H1 (cell line): ENCODE data around the gene RD3L. TPM values are rescaled to one million over a fixed set of nuclear protein-coding genes. Genes with fewer than 3 reads are reported as not detected.

Source experiments
- CTCF ChIA-PET: fragments of 300-600 bp; sonication (Branson Sonifier 250); formaldehyde crosslinking; loops from one replicate; lab custom pipeline; 2021; ENCODE audit not compliant: partially characterized antibody; lab: Charles Lee
- POLR2A ChIA-PET: fragments of 300-600 bp; sonication (Branson Sonifier 250); formaldehyde crosslinking; loops from one replicate; lab custom pipeline; 2021; ENCODE audit warnings: inconsistent platforms; ENCODE audit not compliant: partially characterized antibody; lab: Charles Lee
- DNase-seq, 2 experiments: peaks; one replicate each; pipeline versions ENCODE4 v3.0.0 to v3.0.0-alpha.2; 2010 to 2022; ENCODE audit warnings: low spot score in 2 of 2, low read depth in 1 of 2, mixed read lengths in 1 of 2
- FAIRE-seq: peaks from 2 replicates; lab custom pipeline; 2011; peaks lifted over from hg19 to GRCh38; lab: Jason Lieb, UNC
- H2AFZ ChIP-seq: 2 replicates; pipeline ENCODE4 v1.8.1; 2012; ENCODE audit warnings: low read length, inconsistent platforms
- H2AK5ac ChIP-seq: 2 replicates; pipeline ENCODE4 v1.6.1; 2013; ENCODE audit warnings: low read depth, low read length
- H2BK120ac ChIP-seq: replicated peaks from 2 replicates; pipeline ENCODE3; 2013; ENCODE audit warnings: low read depth, low read length, inconsistent platforms
- H2BK12ac ChIP-seq: 2 replicates; pipeline ENCODE4 v1.6.1; 2013; ENCODE audit warnings: low read depth, low read length
- H2BK15ac ChIP-seq: 2 replicates; pipeline ENCODE4 v1.6.1; 2013; ENCODE audit warnings: low read length
- H2BK20ac ChIP-seq: 2 replicates; pipeline ENCODE4 v1.6.1; 2013; ENCODE audit warnings: low read length
- H2BK5ac ChIP-seq: 2 replicates; pipeline ENCODE4 v1.6.1; 2013; ENCODE audit warnings: low read depth, low read length
- H3K14ac ChIP-seq: 2 replicates; pipeline ENCODE4 v1.6.1; 2013; ENCODE audit warnings: inconsistent platforms; ENCODE audit not compliant: insufficient read length
- H3K18ac ChIP-seq: 2 replicates; pipeline ENCODE4 v1.6.1; 2013; ENCODE audit warnings: low read length; ENCODE audit errors: extremely low read depth
- H3K23ac ChIP-seq: 2 replicates; pipeline ENCODE4 v1.6.1; 2013; ENCODE audit warnings: inconsistent platforms; ENCODE audit not compliant: insufficient read length
- H3K23me2 ChIP-seq: 2 replicates; pipeline ENCODE4 v1.6.1; 2013; ENCODE audit warnings: low read depth, low read length
- H3K27ac ChIP-seq: 2 replicates; pipeline ENCODE4 v1.6.1; 2011; ENCODE audit warnings: low read depth, low read length, inconsistent platforms
- H3K27me3 ChIP-seq, 4 experiments: replicated peaks in 1 of 4; 1 replicate in 1 of 4; 2 replicates in 3 of 4; pipeline versions ENCODE4 v1.6.1 to v1.8.1; 2011 to 2013; ENCODE audit warnings: low read length in 3 of 4, mild to moderate bottlenecking in 3 of 4, inconsistent platforms in 2 of 4, mixed read lengths in 2 of 4, moderate library complexity in 1 of 4; ENCODE audit not compliant: control insufficient read depth in 3 of 4, insufficient read depth in 3 of 4; ENCODE audit errors: extremely low read depth in 1 of 4
- H3K36me3 ChIP-seq, 4 experiments: 2 replicates each; pipeline versions ENCODE4 v1.6.1 to v1.8.1; 2011 to 2013; ENCODE audit warnings: mild to moderate bottlenecking in 4 of 4, low read length in 3 of 4, moderate library complexity in 2 of 4, control low read depth in 1 of 4, inconsistent platforms in 1 of 4; ENCODE audit not compliant: insufficient read depth in 4 of 4, control insufficient read depth in 2 of 4
- H3K4ac ChIP-seq: replicated peaks from 2 replicates; pipeline ENCODE3; 2013; ENCODE audit warnings: low read length, low read depth, mixed read lengths, inconsistent platforms; ENCODE audit not compliant: insufficient read length
- H3K4me1 ChIP-seq, 4 experiments: replicated peaks in 1 of 4; 1 replicate in 1 of 4; 2 replicates in 3 of 4; pipeline versions ENCODE4 v1.6.1 to v1.8.1; 2011 to 2013; ENCODE audit warnings: low read length in 3 of 4, inconsistent platforms in 2 of 4, mixed read lengths in 1 of 4; ENCODE audit not compliant: insufficient read depth in 4 of 4, control insufficient read depth in 3 of 4
- H3K4me2 ChIP-seq, 2 experiments: 2 replicates each; pipeline versions ENCODE4 v1.6.1 to v1.8.1; 2011 to 2013; ENCODE audit warnings: low read depth in 2 of 2, low read length in 2 of 2, control low read depth in 1 of 2, inconsistent platforms in 1 of 2, mild to moderate bottlenecking in 1 of 2; ENCODE audit not compliant: insufficient read depth in 1 of 2
- H3K4me3 ChIP-seq, 4 experiments: fragments of 200-600, 300-600 bp in 1 of 4; sonication (generic), shearing (Covaris generic), sonication (Bioruptor Twin) in 1 of 4; 2 replicates each; pipeline versions ENCODE4 v1.5.1 to v1.8.1; 2011 to 2016; ENCODE audit warnings: low read length in 4 of 4, low read depth in 3 of 4, control low read depth in 2 of 4, inconsistent platforms in 2 of 4, mild to moderate bottlenecking in 2 of 4, mixed read lengths in 1 of 4, moderate library complexity in 1 of 4; ENCODE audit not compliant: insufficient read depth in 2 of 4; ENCODE audit errors: extremely low read depth in 1 of 4
- H3K56ac ChIP-seq: replicated peaks from 2 replicates; pipeline ENCODE3; 2013; ENCODE audit warnings: low read depth, mild to moderate bottlenecking, mixed read lengths, low read length, inconsistent platforms; ENCODE audit not compliant: insufficient read length
- H3K79me1 ChIP-seq: 2 replicates; pipeline ENCODE4 v1.6.1; 2013; ENCODE audit warnings: low read depth, low read length, control low read depth
- H3K79me2 ChIP-seq, 2 experiments: 2 replicates each; pipeline versions ENCODE4 v1.6.1 to v1.8.1; 2012 to 2013; ENCODE audit warnings: low read length in 2 of 2, mild to moderate bottlenecking in 2 of 2, inconsistent platforms in 1 of 2; ENCODE audit not compliant: insufficient read depth in 2 of 2, control insufficient read depth in 1 of 2
- H3K9ac ChIP-seq, 4 experiments: replicated peaks in 1 of 4; 1 replicate in 1 of 4; 2 replicates in 3 of 4; pipeline versions ENCODE4 v1.6.1 to v1.8.1; 2011 to 2013; ENCODE audit warnings: low read depth in 3 of 4, low read length in 3 of 4, control low read depth in 2 of 4, mild to moderate bottlenecking in 2 of 4, moderate library complexity in 2 of 4, inconsistent platforms in 1 of 4; ENCODE audit errors: extremely low read depth in 1 of 4
- H3K9me3 ChIP-seq, 2 experiments: 2 replicates each; pipeline versions ENCODE4 v1.6.1 to v1.8.1; 2012 to 2013; ENCODE audit warnings: mild to moderate bottlenecking in 2 of 2, moderate library complexity in 2 of 2, control low read depth in 1 of 2, inconsistent platforms in 1 of 2, low read depth in 1 of 2, low read length in 1 of 2, mixed read lengths in 1 of 2; ENCODE audit not compliant: insufficient read depth in 2 of 2
- H4K20me1 ChIP-seq, 2 experiments: replicated peaks in 1 of 2; 2 replicates each; pipeline versions ENCODE3 to v1.8.1; 2011 to 2013; ENCODE audit warnings: inconsistent platforms in 2 of 2, low read length in 2 of 2, mild to moderate bottlenecking in 1 of 2; ENCODE audit not compliant: insufficient read depth in 2 of 2, control insufficient read depth in 1 of 2
- H4K5ac ChIP-seq: 2 replicates; pipeline ENCODE4 v1.6.1; 2013; ENCODE audit warnings: low read length, low read depth, mixed read lengths, inconsistent platforms; ENCODE audit not compliant: insufficient read length
- H4K8ac ChIP-seq: 2 replicates; pipeline ENCODE4 v1.8.0; 2013; ENCODE audit warnings: mild to moderate bottlenecking, moderate library complexity, low read length, inconsistent platforms; ENCODE audit not compliant: insufficient read depth; ENCODE audit errors: extremely low read depth
- H4K91ac ChIP-seq: replicated peaks from 2 replicates; pipeline ENCODE3; 2013; ENCODE audit warnings: low read length, mixed read lengths, inconsistent platforms; ENCODE audit not compliant: insufficient read length
- CTCF ChIP-seq, 3 experiments: IDR thresholded peaks; 1 replicate in 2 of 3; 2 replicates in 1 of 3; pipeline versions ENCODE4 v1.5.1 to v1.6.1; 2011; ENCODE audit warnings: low read length in 3 of 3, mild to moderate bottlenecking in 3 of 3, inconsistent platforms in 2 of 3, low read depth in 1 of 3, moderate library complexity in 1 of 3; ENCODE audit not compliant: insufficient read depth in 1 of 3; ENCODE audit errors: control extremely low read depth in 1 of 3
- EGR1 ChIP-seq: IDR thresholded peaks from 2 replicates; pipeline ENCODE4 v1.6.1; 2011; ENCODE audit warnings: low read depth, low read length, borderline replicate concordance
- RAD21 ChIP-seq, 2 experiments: IDR thresholded peaks in 1 of 2; conservative IDR thresholded peaks in 1 of 2; 2 replicates each; pipeline ENCODE4 v1.6.1; 2011; ENCODE audit warnings: low read depth in 2 of 2, low read length in 2 of 2, improper control_type of control experiment in 1 of 2, inconsistent platforms in 1 of 2, mild to moderate bottlenecking in 1 of 2, moderate library complexity in 1 of 2
- WGBS, 2 experiments: shearing (Covaris generic) in 1 of 2; methylation state at CpG; one replicate each; pipeline versions ENCODE4 v1.1.6 to v1.1.7; 2013 to 2015; ENCODE audit warnings: low lambda C conversion rate in 2 of 2, mixed read lengths in 2 of 2, inconsistent platforms in 1 of 2, low coverage in 1 of 2, missing lambda C conversion rate in 1 of 2; ENCODE audit not compliant: insufficient replicate concordance in 2 of 2, insufficient coverage in 1 of 2, insufficient read length in 1 of 2; ENCODE audit errors: extremely low coverage in 1 of 2, missing lambda C conversion rate in 1 of 2; 5-methylcytosine and 5-hydroxymethylcytosine counted together
- polyA plus RNA-seq, 7 experiments: library from polyadenylated mRNA; depleted of rRNA in 3 of 7; stranded (reverse) in 5 of 7; unstranded in 2 of 7; fragments of >200 nt in 5 of 7; fragments of 200-250 nt in 2 of 7; gene quantifications; 1 replicate in 5 of 7; 2 replicates in 1 of 7; 4 replicates in 1 of 7; pipeline versions ENCODE4 v1.2.1 to v1.2.3, GENCODE V29; 2011 to 2013; ENCODE audit warnings: missing spikeins in 2 of 7, mixed read lengths in 2 of 7
- total RNA-seq: library from RNA; stranded (reverse); fragmentation: NEBNext Ultra II Directional; extraction: Animal tissue kit (Norgen Biotek cat#: 25700); gene quantifications from 2 replicates; pipeline ENCODE4 v1.2.1, GENCODE V29; 2021

RD3L gene
- total and polyA plus RNA-seq, 2 of the 8 experiments (the other 6 are each of a cell fraction or from before 2014, with no cell fraction given): not detected

GRCh38 chr14:103905842-103906456 lies 36.4 kb downstream of the RD3L start:
- Histone ChIP-seq H3K79me2 (no peaks in the 10 kb centered on the region), H3K9me3 (no peaks in the 10 kb centered on the region), H4K5ac (no peak overlapping the region), H3K14ac (no peak overlapping the region), H3K27ac (no peak overlapping the region), H3K18ac (no peak overlapping the region), H2BK12ac (no peak overlapping the region), H2BK15ac (no peak overlapping the region), H3K27me3 (no peaks in the 10 kb centered on the region), H4K91ac (no peak overlapping the region), H3K4ac (no peak overlapping the region), H3K79me1 (no peaks in the 10 kb centered on the region), H3K36me3 (no peaks in the 10 kb centered on the region), H2AK5ac (no peak overlapping the region), H3K4me2 (no peak overlapping the region), H3K4me3 (no peak overlapping the region), H3K56ac (no peak overlapping the region), H4K20me1 (no peaks in the 10 kb centered on the region), H4K8ac (no peak overlapping the region), H3K23me2 (no peaks in the 10 kb centered on the region), H2BK5ac (no peak overlapping the region), H2BK20ac (no peak overlapping the region), H3K4me1 (peaks cover 0 to 5% (median 3%) of the 10 kb centered on the region in 4 experiments; a peak in 5 of 7 replicates), H3K23ac (no peak overlapping the region), H2BK120ac (no peak overlapping the region), H3K9ac (no peak overlapping the region), H2AFZ (no peak overlapping the region)
- POLR2A ChIA-PET: interaction anchor here (0.5 kb wide), 2 partner anchors 62 to 101 kb away, joined by 3 read pairs; no protein-coding TSS in a partner anchor
- CTCF ChIA-PET: interaction anchor here (0.6 to 12.0 kb wide), 21 partner anchors 9 to 164 kb away, joined by 3 to 180 read pairs (median 4); a partner anchor contains a TSS
- TF ChIP-seq CTCF (IDR thresholded peaks at IDR 0.05; ENCODE audit: control extremely low read depth in 1 of 3, insufficient read depth in 1 of 3, low read depth in 1 of 3, low read length in 3 of 3) (peak; percentile 57 to 73 (median 67)), RAD21 (IDR thresholded peaks at IDR 0.05 in 1 of 2, conservative IDR thresholded peaks at IDR 0.05 in 1 of 2; ENCODE audit: low read depth in 2 of 2, low read length in 2 of 2) (peak; percentile 59 to 70), EGR1 (no peak)
- WGBS, 2 experiments: 63 to 100% methylated on average over 1 to 22 of the region's 22 CpGs
- FAIRE-seq: no peak
- peak; percentile 19 to 72 for DNase-seq
